Measurements from ENCODE around the gene RPL18.

RPL18 gene

GRCh38 chr19:48629297-48629598 lies 10.3 kb upstream of the RPL18 start:
- no peak for DNase-seq

- no peak for DNase-seq
Measured at GRCh38 chr19:48628486-48629296, 9.7 kb upstream of the RPL18 start.

GRCh38 chr19:48627865-48628314 lies 8.9 kb upstream of the RPL18 start:
- DNase-seq = no peak

- DNase-seq = no peak
Measured at GRCh38 chr19:48627201-48627864, 8.4 kb upstream of the RPL18 start.

- no peak for DNase-seq
Measured at GRCh38 chr19:48625891-48626327, 6.9 kb upstream of the RPL18 start.

- no peak for DNase-seq
Measured at GRCh38 chr19:48624791-48625723, 6.1 kb upstream of the RPL18 start.

- DNase-seq = peak; percentile 97
Measured at GRCh38 chr19:48624067-48624594, 5.2 kb upstream of the RPL18 start.

GRCh38 chr19:48623556-48624066 lies 4.6 kb upstream of the RPL18 start:
- peak; percentile 45 for DNase-seq

- no peak for DNase-seq
Measured at GRCh38 chr19:48619692-48620585, 961 bp upstream of the RPL18 start.

GRCh38 chr19:48618278-48618915 lies 581 bp downstream of the RPL18 start:
- DNase-seq = peak; percentile 42

GRCh38 chr19:48617146-48617937 lies 1.6 kb downstream of the RPL18 start:
- DNase-seq = no peak

GRCh38 chr19:48616491-48617056 lies 2.4 kb downstream of the RPL18 start:
- no peak for DNase-seq

- DNase-seq = no peak
Measured at GRCh38 chr19:48616041-48616436, 2.9 kb downstream of the RPL18 start.

GRCh38 chr19:48615231-48616040 lies 3.5 kb downstream of the RPL18 start:
- no peak for DNase-seq

GRCh38 chr19:48614436-48615230 lies 4.3 kb downstream of the RPL18 start, which contains the start of gene FAM83E:
Gene FAM83E, minus strand, starts transcription at chr19:48615076. Its CDS starts 1,704 bp downstream, at chr19:48613372.
- no peak for DNase-seq

GRCh38 chr19:48613852-48614435 lies 5.0 kb downstream of the RPL18 start:
- no peak for DNase-seq

GRCh38 chr19:48613024-48613851 lies 5.7 kb downstream of the RPL18 start:
- no peak for DNase-seq

Measured in DMS79 treated with DMSO at 0.1 percent for 48 hours (cell line).